Measurements from ENCODE around the gene WDR86. TPM values are rescaled to one million over a fixed set of nuclear protein-coding genes. Genes with fewer than 3 reads are reported as not detected.

Gene WDR86
- total and polyA plus RNA-seq, 2 of the 8 experiments (the other 6 are each of a cell fraction or from before 2014, with no cell fraction given) = 12.7 to 15.8 TPM

DNA sequence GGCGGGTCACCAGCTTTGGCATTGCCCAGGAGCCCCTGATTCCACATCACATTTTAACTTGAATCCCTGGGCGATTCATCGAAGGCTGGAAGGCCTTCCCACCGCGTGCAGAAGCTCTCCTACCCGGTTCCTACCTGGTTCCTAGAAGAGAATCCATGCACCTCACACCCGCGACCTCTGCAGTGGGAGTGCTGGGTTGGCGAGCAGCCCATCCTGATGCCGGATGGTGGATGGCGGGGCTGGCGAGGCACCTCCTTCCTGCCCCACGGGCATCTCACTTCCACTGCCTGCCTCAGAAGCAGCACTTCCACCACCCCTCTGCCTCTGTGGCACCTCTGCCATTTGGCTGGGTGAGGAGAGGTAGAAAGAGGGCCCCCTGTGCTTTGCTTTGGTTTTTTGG, 36.2 kb downstream of the WDR86 start (continued):
- TF ChIP-seq ASH2L (IDR thresholded peaks at IDR 0.05; ENCODE audit: low read length) = no peak
- TF ChIP-seq GABPA (IDR thresholded peaks at IDR 0.05; ENCODE audit: borderline replicate concordance, insufficient read depth, low read length) = no peak
- TF ChIP-seq, protein P1, sequence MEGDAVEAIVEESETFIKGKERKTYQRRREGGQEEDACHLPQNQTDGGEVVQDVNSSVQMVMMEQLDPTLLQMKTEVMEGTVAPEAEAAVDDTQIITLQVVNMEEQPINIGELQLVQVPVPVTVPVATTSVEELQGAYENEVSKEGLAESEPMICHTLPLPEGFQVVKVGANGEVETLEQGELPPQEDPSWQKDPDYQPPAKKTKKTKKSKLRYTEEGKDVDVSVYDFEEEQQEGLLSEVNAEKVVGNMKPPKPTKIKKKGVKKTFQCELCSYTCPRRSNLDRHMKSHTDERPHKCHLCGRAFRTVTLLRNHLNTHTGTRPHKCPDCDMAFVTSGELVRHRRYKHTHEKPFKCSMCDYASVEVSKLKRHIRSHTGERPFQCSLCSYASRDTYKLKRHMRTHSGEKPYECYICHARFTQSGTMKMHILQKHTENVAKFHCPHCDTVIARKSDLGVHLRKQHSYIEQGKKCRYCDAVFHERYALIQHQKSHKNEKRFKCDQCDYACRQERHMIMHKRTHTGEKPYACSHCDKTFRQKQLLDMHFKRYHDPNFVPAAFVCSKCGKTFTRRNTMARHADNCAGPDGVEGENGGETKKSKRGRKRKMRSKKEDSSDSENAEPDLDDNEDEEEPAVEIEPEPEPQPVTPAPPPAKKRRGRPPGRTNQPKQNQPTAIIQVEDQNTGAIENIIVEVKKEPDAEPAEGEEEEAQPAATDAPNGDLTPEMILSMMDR (IDR thresholded peaks at IDR 0.05; ENCODE audit: control extremely low read depth in 1 of 3, insufficient read depth in 1 of 3, low read depth in 1 of 3, low read length in 3 of 3) = no peak
- no peak for TF ChIP-seq SUZ12 (IDR thresholded peaks at IDR 0.05; ENCODE audit: low read length)
- no peak for TF ChIP-seq SIN3A (conservative IDR thresholded peaks at IDR 0.05 in 1 of 2, IDR thresholded peaks at IDR 0.05 in 1 of 2; ENCODE audit: low read depth in 1 of 2, low read length in 2 of 2)
- TF ChIP-seq EGR1 (IDR thresholded peaks at IDR 0.05; ENCODE audit: borderline replicate concordance, low read depth, low read length) = no peak
